HepG2 (cell line): ENCODE measurements around the gene ZNF700. TPM values are rescaled to one million over a fixed set of nuclear protein-coding genes. Genes with fewer than 3 reads are reported as not detected.

Source experiments
- ATAC-seq: fragments of 200-7000 bp; cut with Tn5 transposase; 3 replicates; pipeline ENCODE4 v1.9.1; 2020; ENCODE audit warnings: mild to moderate bottlenecking, moderate library complexity
- BruUV-seq: library from RNA; stranded (reverse); fragments of 400-500 nt; replicated peaks from 2 replicates; lab custom pipeline; 2021; lab: Mats Ljungman, UMichigan
- CTCF ChIA-PET: fragments of 300-600 bp; formaldehyde crosslinking; extraction: SDS; loops from one replicate; lab custom pipeline; 2021; ENCODE audit warnings: low total read pairs, inconsistent platforms, low intra/inter-chr PET ratio; lab: Yijun Ruan, JAX
- POLR2A ChIA-PET: fragments of 350-600 bp; sonication (Branson Sonifier 250); formaldehyde crosslinking; loops from one replicate; lab custom pipeline; 2020; ENCODE audit warnings: antibody characterized with exemption, inconsistent platforms; lab: Yijun Ruan, JAX
- DNase-seq: peaks from one replicate; pipeline ENCODE4 v3.0.0-alpha.2; 2015; ENCODE audit warnings: low spot score
- FAIRE-seq: peaks from 3 replicates; lab custom pipeline; 2011; peaks lifted over from hg19 to GRCh38; lab: Jason Lieb, UNC
- H2AFZ ChIP-seq: one replicate; pipeline ENCODE4 v1.6.1; 2011; ENCODE audit warnings: low read length, inconsistent platforms
- H3K27ac ChIP-seq: fragments of 300-600 bp; 3 replicates; pipeline ENCODE4 v1.8.0; 2011; ENCODE audit warnings: mixed run types, mild to moderate bottlenecking, mixed read lengths, low read length, inconsistent platforms; ENCODE audit not compliant: insufficient read depth; ENCODE audit errors: extremely low read length
- H3K27me3 ChIP-seq, 2 experiments: fragments of 200-600 bp in 1 of 2; 2 replicates in 1 of 2; 3 replicates in 1 of 2; pipeline versions ENCODE4 v1.6.0 to v1.8.0; 2011; ENCODE audit warnings: low read length in 2 of 2, mild to moderate bottlenecking in 2 of 2, moderate library complexity in 2 of 2, inconsistent platforms in 1 of 2; ENCODE audit not compliant: insufficient read depth in 2 of 2, control insufficient read depth in 1 of 2
- H3K36me3 ChIP-seq, 2 experiments: fragments of 200-600 bp in 1 of 2; replicated peaks in 1 of 2; 2 replicates in 1 of 2; 3 replicates in 1 of 2; pipeline versions ENCODE4 v1.5.1 to v1.8.0; 2011; ENCODE audit warnings: low read length in 2 of 2, inconsistent platforms in 1 of 2; ENCODE audit not compliant: insufficient read depth in 2 of 2, control insufficient read depth in 1 of 2
- H3K4me1 ChIP-seq: 2 replicates; pipeline ENCODE4 v1.5.1; 2012; ENCODE audit warnings: low read length, inconsistent platforms; ENCODE audit not compliant: insufficient read depth
- H3K4me2 ChIP-seq: 2 replicates; pipeline ENCODE4 v1.6.0; 2011; ENCODE audit warnings: low read depth, low read length, inconsistent platforms
- H3K4me3 ChIP-seq, 3 experiments: fragments of 200-600 bp in 1 of 3; sonication (generic), shearing (Covaris generic) in 1 of 3; replicated peaks in 1 of 3; 2 replicates each; pipeline ENCODE4 v1.5.1; 2011 to 2016; ENCODE audit warnings: low read length in 3 of 3, inconsistent platforms in 2 of 3, low read depth in 2 of 3, mild to moderate bottlenecking in 2 of 3, control low read depth in 1 of 3, mixed read lengths in 1 of 3; ENCODE audit not compliant: insufficient read depth in 1 of 3
- H3K79me2 ChIP-seq: one replicate; pipeline ENCODE4 v1.6.1; 2011; ENCODE audit warnings: low read length, inconsistent platforms; ENCODE audit not compliant: insufficient read depth
- H3K9ac ChIP-seq: 2 replicates; pipeline ENCODE4 v1.6.0; 2011; ENCODE audit warnings: mild to moderate bottlenecking, low read depth, low read length, inconsistent platforms; ENCODE audit not compliant: insufficient read depth
- H3K9me3 ChIP-seq: 2 replicates; pipeline ENCODE4 v1.5.1; 2012; ENCODE audit warnings: mild to moderate bottlenecking, low read length
- H4K20me1 ChIP-seq: 2 replicates; pipeline ENCODE4 v1.6.0; 2011; ENCODE audit warnings: inconsistent platforms, mild to moderate bottlenecking, low read length, moderate library complexity; ENCODE audit not compliant: insufficient read depth
- CENPT ChIP-seq: sonication (generic); formaldehyde crosslinking; IDR thresholded peaks from 2 replicates; pipeline ENCODE4 v1.8.0; 2022; ENCODE audit warnings: low read depth, mild to moderate bottlenecking, moderate library complexity, missing genetic modification reagents
- CTCF ChIP-seq: sonication (generic); formaldehyde crosslinking; IDR thresholded peaks from 2 replicates; pipeline ENCODE4 v1.5.0; 2020; ENCODE audit warnings: mild to moderate bottlenecking, missing genetic modification reagents, moderate library complexity
- ELF3 ChIP-seq: IDR thresholded peaks from 2 replicates; pipeline ENCODE4 v1.6.1; 2016; ENCODE audit warnings: missing genetic modification reagents, missing compliant biosample characterization
- KDM5A ChIP-seq: fragments of 200-600 bp; sonication (generic); IDR thresholded peaks from 2 replicates; pipeline ENCODE4 v1.7.0; 2018; ENCODE audit warnings: antibody characterized with exemption, mild to moderate bottlenecking, low read length, borderline replicate concordance
- MAFK ChIP-seq, 2 experiments: IDR thresholded peaks in 1 of 2; conservative IDR thresholded peaks in 1 of 2; 2 replicates each; pipeline ENCODE4 v1.6.1; 2011; ENCODE audit warnings: improper control_type of control experiment in 2 of 2, low read length in 2 of 2
- MEIS2 ChIP-seq: sonication (generic); formaldehyde crosslinking; IDR thresholded peaks from 2 replicates; pipeline ENCODE4 v1.9.0; 2021; ENCODE audit warnings: mild to moderate bottlenecking, missing genetic modification reagents
- MTA1 ChIP-seq: sonication (generic); formaldehyde crosslinking; IDR thresholded peaks from 2 replicates; pipeline ENCODE4 v1.4.0; 2020; ENCODE audit warnings: missing genetic modification reagents, mild to moderate bottlenecking, borderline replicate concordance
- NFE2L1 ChIP-seq: sonication (generic); formaldehyde crosslinking; IDR thresholded peaks from 2 replicates; pipeline ENCODE4 v1.4.0; 2020; ENCODE audit warnings: missing genetic modification reagents, mild to moderate bottlenecking, borderline replicate concordance
- NPAS2 ChIP-seq: sonication (generic); formaldehyde crosslinking; IDR thresholded peaks from 2 replicates; pipeline ENCODE4 v1.8.0; 2022; ENCODE audit warnings: mild to moderate bottlenecking, missing genetic modification reagents, borderline replicate concordance
- POLR2A ChIP-seq, 2 experiments: IDR thresholded peaks; 2 replicates each; pipeline ENCODE4 v1.6.1; 2011; ENCODE audit warnings: low read depth in 2 of 2, low read length in 2 of 2, mild to moderate bottlenecking in 1 of 2, moderate library complexity in 1 of 2; ENCODE audit not compliant: insufficient read depth in 1 of 2
- TBX3 ChIP-seq: fragments of 450-650 bp; IDR thresholded peaks from 2 replicates; pipeline ENCODE4 v1.6.1; 2017; ENCODE audit warnings: antibody characterized with exemption, mild to moderate bottlenecking, inconsistent platforms, borderline replicate concordance
- ZBTB34 ChIP-seq: sonication (generic); formaldehyde crosslinking; IDR thresholded peaks from 2 replicates; pipeline ENCODE4 v1.8.0; 2022; ENCODE audit warnings: mild to moderate bottlenecking, missing genetic modification reagents
- ZNF230 ChIP-seq: sonication (generic); formaldehyde crosslinking; IDR thresholded peaks from 2 replicates; pipeline ENCODE4 v1.4.0; 2020; ENCODE audit warnings: mild to moderate bottlenecking, missing genetic modification reagents
- ZNF264 ChIP-seq: sonication (generic); formaldehyde crosslinking; IDR thresholded peaks from 2 replicates; pipeline ENCODE4 v1.4.0; 2020; ENCODE audit warnings: missing genetic modification reagents
- ZNF337 ChIP-seq: sonication (generic); formaldehyde crosslinking; IDR thresholded peaks from 2 replicates; pipeline ENCODE4 v1.5.1; 2020; ENCODE audit warnings: missing genetic modification reagents, low read depth, mild to moderate bottlenecking, borderline replicate concordance
- ZNF513 ChIP-seq: sonication (generic); formaldehyde crosslinking; conservative IDR thresholded peaks from 2 replicates; pipeline ENCODE4 v1.5.0; 2020; ENCODE audit warnings: missing genetic modification reagents
- WGBS: methylation state at CpG from one replicate; pipeline ENCODE4 v1.1.6; 2017; ENCODE audit warnings: low lambda C conversion rate; 5-methylcytosine and 5-hydroxymethylcytosine counted together
- in situ Hi-C: cut with HindIII; loops from 2 replicates; pipeline ENCODE4 v1.10.0; 2017; ENCODE audit warnings: low pct_unique_long_range_greater_than_20kb; ENCODE audit not compliant: extremely low pct_ligation_motif_present
- intact Hi-C: fragments of 100-400 bp; cut with micrococcal nuclease; formaldehyde crosslinking; loops from one replicate; pipeline ENCODE4 v1.10.0; 2022; ENCODE audit not compliant: unreplicated experiment
- polyA plus RNA-seq, 8 experiments: library from polyadenylated mRNA; depleted of rRNA in 3 of 8; stranded (reverse) in 7 of 8; unstranded in 1 of 8; fragments of >200 nt; fragmentation: Illumina TruSeq in 4 of 8; extraction: Trizol in 4 of 8; gene quantifications; 2 replicates each; pipeline versions ENCODE4 v1.2.1 to v1.2.3, GENCODE V29; 2011 to 2016; ENCODE audit warnings: low read depth in 4 of 8, missing spikeins in 1 of 8, mixed read lengths in 1 of 8; ENCODE audit not compliant: insufficient read depth in 1 of 8
- total RNA-seq, 5 experiments: library from RNA; depleted of rRNA; stranded (reverse); fragments of >200 nt; fragmentation: Illumina TruSeq; extraction: Trizol; gene quantifications; 2 replicates each; pipeline ENCODE4 v1.2.3, GENCODE V29; 2016; ENCODE audit warnings: low read depth in 1 of 5
- TF ChIP-seq, protein P1 (sequence below): fragments of 450-650 bp; IDR thresholded peaks from 2 replicates; pipeline ENCODE4 v1.6.1; 2017; ENCODE audit warnings: mild to moderate bottlenecking

Gene ZNF700
- total and polyA plus RNA-seq, 2 of the 13 experiments (the other 11 are each of a cell fraction or from before 2014, with no cell fraction given), result 6.0 to 12.8 TPM

DNA sequence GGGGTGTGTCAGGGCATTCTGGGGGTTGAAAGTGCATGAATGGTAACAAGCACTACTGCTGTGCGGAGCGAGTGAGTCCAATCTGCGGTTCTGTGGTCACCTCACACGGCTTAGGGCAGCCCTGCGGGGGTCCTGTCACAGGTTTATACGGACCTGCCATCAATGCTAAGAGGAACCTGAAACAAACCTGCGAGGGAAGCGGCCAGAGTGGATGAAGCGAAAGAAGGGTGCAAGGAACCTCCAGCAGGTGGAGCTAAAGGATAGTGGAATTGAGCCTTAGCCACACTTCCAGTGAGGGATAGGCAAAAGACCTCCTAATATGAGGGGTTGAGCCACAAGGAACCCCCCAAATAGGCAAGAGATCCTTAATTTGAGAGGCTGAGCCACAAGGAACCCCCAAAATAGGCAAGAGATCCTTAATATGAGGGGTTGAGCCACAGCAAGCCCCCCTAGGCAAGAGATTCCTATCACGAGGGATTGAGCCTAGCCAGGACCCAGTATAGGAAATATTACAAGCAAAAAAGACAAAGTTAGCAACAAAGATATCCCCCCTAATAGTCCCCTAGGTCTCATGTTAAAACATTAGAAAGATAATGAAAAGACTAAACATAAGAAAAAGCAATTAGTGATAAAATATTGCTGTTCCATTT, 43.6 kb upstream of the ZNF700 start:
- H2AFZ ChIP-seq, result no peak overlapping the region
- WGBS, result 12% methylated on average over 10 of the region's 10 CpGs
- peaks cover 9% of the 10 kb centered on the region; the same call in 1 of the 2 replicates for H3K4me1 ChIP-seq
- H3K79me2 ChIP-seq, result no peaks in the 10 kb centered on the region
- POLR2A ChIA-PET, result no interaction called here
- no TSS peak for BruUV-seq
- DNase-seq, result peak; percentile 49
- CTCF ChIA-PET, result interaction anchor here (1.0 to 4.5 kb wide), 7 partner anchors 83 to 259 kb away, joined by 3 to 50 read pairs (median 5); partner anchors contain the start of genes ZNF20 and ZNF878
- FAIRE-seq, result peak; percentile 89
- no peak overlapping the region for H3K4me3 ChIP-seq
- H3K9me3 ChIP-seq, result no peaks in the 10 kb centered on the region
- no peaks in the 10 kb centered on the region for H3K27me3 ChIP-seq
- H4K20me1 ChIP-seq, result no peaks in the 10 kb centered on the region
- peak overlapping the region; percentile 53 for H3K4me2 ChIP-seq
- H3K9ac ChIP-seq, result no peak overlapping the region
- H3K36me3 ChIP-seq, result no peaks in the 10 kb centered on the region
- no peak overlapping the region for H3K27ac ChIP-seq
- ATAC-seq, result peak; percentile 81
- intact Hi-C loops, result loop anchor here (1.0 to 5.0 kb wide), 4 partner anchors 84 to 260 kb away; partner anchors contain the start of gene ZNF20
- in situ Hi-C loops, result loop anchor here (5.0 kb wide), 1 partner anchor 261 kb away; the partner anchor contains the start of gene ZNF20
- TF ChIP-seq ZNF513 (no peak), ZNF337 (CRISPR knock-in tag) (no peak), MTA1 (CRISPR knock-in tag) (no peak), ELF3 (CRISPR knock-in tag) (peak; percentile 26; the same call in 1 of the 2 replicates), MEIS2 (CRISPR knock-in tag) (no peak), TBX3 (no peak), ZBTB34 (CRISPR knock-in tag) (no peak), ZNF230 (CRISPR knock-in tag) (no peak), MAFK (conservative IDR thresholded peaks at IDR 0.05 in 1 of 2, IDR thresholded peaks at IDR 0.05 in 1 of 2; ENCODE audit: low read length in 2 of 2) (no peak), CENPT (no peak), NPAS2 (CRISPR knock-in tag) (no peak), ZNF264 (CRISPR knock-in tag) (no peak), NFE2L1 (CRISPR knock-in tag) (no peak), CTCF (CRISPR knock-in tag) (peak; percentile 94), KDM5A (no peak), POLR2A (IDR thresholded peaks at IDR 0.05; ENCODE audit: insufficient read depth in 1 of 2, low read depth in 2 of 2, low read length in 2 of 2) (no peak)
- TF ChIP-seq, protein P1, sequence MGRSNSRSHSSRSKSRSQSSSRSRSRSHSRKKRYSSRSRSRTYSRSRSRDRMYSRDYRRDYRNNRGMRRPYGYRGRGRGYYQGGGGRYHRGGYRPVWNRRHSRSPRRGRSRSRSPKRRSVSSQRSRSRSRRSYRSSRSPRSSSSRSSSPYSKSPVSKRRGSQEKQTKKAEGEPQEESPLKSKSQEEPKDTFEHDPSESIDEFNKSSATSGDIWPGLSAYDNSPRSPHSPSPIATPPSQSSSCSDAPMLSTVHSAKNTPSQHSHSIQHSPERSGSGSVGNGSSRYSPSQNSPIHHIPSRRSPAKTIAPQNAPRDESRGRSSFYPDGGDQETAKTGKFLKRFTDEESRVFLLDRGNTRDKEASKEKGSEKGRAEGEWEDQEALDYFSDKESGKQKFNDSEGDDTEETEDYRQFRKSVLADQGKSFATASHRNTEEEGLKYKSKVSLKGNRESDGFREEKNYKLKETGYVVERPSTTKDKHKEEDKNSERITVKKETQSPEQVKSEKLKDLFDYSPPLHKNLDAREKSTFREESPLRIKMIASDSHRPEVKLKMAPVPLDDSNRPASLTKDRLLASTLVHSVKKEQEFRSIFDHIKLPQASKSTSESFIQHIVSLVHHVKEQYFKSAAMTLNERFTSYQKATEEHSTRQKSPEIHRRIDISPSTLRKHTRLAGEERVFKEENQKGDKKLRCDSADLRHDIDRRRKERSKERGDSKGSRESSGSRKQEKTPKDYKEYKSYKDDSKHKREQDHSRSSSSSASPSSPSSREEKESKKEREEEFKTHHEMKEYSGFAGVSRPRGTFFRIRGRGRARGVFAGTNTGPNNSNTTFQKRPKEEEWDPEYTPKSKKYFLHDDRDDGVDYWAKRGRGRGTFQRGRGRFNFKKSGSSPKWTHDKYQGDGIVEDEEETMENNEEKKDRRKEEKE, result no peak
